Measurements from ENCODE around the gene MRPL37.

MRPL37 gene

DNA sequence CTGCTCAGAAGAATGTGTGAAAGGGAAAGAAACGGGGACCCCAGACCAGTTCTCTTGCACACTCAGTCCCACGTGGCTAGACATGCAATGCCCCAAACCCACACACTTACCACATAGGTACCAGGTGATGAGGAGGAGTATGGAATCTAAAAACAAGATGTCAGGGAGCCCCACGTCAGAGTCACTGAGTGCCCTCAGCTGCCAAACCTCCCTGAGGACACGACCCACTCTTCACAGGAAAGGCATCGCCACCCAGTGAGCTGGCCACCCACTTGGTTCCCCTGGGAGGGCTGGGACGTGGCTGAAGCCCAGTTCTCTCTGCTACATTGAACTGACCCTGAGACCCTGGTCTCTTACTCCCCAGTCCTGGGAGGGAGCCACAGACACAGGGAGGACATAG lies 41.4 kb downstream of the MRPL37 start:
- DNase-seq: no peak

DNA sequence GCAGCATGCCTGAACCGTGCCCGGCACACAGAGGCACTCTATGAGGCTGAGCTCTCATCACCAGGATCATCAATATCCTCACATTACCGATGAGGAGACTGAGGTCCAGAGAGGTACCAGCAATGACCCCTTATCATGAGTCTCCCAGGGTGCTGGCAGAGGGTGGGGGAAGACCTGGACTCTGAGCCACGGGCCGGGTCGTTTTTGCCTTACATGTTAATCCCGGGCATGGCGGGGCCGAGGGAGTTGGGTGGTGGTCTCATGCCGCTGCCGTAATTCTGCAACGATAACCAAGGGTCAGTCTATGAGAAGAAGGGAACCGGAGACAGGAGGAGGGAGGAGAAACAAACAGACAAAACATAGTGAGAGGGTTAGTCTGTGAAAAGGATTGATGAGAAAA lies 43.1 kb downstream of the MRPL37 start:
- DNase-seq: no peak

DNA sequence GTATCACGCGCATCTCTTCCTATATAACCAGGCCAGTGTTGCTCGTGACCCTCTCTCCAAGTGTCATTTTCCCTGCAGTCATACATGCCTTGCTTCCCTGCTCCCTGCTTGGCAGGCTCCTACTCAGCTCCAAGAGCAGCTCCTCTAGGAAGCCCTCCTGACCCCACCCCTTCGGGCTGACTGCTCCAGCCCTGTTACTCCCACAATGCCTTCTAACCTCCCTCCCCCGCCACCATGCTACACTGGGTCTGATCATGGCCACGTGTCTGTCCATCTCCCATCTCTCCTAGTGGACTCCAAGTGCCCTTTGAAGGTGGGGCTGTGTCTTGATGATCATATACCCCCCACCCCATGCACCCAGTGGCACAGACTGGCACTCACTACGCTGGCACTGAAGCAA lies 44.7 kb downstream of the MRPL37 start:
- no peak for DNase-seq

DNA sequence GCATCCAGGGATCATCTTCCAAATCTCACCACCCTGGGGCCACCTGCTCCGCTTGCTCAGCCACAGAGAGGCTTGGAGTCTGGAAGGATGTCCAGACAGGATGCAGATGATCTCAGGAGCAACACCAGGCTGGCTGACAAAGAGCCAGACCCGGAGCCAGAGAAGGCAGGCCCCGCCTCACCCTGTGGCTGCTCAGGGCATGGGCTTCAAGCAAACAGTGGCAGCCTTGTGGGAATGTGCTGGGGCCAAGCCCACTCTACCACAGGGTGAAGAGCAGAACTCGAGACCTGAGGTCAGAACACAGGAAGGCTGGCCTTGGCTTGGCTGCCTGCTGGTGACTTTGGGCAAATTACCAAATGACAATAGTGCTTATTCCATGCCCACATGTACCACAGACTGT lies 45.5 kb downstream of the MRPL37 start:
- DNase-seq: no peak

DNA sequence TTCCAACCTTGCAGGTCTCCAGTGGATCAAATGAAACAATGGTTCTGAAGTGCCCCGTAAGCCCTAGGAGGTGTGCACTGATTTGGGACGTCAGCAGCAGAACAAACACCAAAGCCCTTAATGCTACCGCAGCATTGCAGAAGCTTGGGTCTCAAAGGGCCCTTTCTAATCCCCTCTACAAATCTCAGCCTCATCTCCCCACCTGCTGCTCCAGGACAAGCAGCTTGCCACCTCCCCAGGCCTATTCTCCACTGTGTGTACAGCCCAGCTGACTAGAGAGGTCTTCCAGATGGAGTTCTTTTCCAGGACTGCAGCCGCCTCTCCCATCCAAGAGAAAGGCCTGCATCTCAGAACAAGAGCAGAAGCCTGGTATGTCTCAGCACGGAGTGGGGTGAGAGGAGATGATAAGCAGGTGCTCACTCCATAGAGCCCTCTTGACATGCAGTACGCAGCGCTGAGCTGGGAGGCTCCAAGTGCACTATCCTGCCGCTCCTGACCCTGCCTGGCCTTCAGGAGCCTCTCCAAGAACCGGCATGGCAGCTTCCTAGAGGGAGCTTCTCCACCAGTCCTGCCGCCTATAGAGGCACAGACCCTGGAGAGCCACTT lies 46.3 kb downstream of the MRPL37 start:
- peak; percentile 94 to 97 for DNase-seq

DNA sequence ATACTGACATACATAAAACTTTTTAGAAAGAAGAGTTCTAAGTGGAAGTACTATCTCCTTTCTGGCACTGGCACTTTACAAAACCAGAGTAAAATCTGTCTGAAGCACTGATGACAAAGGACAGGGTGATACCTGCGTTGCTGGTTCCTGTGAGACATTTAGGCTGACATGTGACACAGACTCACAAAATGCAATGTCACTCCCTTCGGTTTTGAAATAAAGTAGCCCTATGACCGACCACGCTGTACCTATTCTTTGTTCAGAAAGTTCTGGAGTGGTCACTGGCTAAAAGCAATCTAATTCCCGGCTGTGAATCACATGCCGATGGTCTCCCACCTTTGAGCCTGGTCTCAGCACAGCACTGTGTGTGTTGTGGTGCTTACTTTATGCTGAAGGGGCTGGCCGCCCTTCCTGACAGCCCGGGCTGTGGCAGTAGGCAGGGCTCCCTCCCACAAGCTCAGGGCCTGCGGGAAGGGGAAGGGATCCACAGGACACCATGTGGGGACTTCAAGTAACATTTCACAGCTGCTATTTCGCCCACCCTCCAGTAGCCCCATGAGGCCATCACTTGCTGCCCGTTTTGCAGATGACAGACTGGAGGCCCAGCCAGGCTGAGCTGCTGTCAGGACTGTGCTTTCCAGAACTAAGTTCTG lies 48.0 kb downstream of the MRPL37 start:
- DNase-seq: no peak

DNA sequence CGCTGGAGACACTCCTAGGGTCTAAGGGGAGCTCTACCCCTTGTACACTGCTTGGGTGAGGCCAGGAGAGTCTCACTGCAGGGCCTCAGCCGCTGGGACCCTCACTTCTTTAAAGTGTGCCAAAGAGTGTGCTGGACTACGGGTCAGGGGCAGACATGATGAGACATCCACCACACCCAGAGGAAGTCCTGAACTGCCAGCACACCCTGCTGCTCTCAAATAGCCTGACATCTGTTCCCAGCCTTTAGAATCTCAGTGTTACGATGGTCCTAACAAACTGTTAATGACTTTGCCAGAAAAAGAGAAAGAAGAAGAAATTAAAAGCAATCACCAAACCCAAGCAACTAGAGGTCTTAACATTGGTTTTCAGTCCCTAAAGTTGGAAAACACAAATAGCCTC lies 49.0 kb downstream of the MRPL37 start:
- peak in 1 of 2 experiments; percentile 27 for DNase-seq

DNA sequence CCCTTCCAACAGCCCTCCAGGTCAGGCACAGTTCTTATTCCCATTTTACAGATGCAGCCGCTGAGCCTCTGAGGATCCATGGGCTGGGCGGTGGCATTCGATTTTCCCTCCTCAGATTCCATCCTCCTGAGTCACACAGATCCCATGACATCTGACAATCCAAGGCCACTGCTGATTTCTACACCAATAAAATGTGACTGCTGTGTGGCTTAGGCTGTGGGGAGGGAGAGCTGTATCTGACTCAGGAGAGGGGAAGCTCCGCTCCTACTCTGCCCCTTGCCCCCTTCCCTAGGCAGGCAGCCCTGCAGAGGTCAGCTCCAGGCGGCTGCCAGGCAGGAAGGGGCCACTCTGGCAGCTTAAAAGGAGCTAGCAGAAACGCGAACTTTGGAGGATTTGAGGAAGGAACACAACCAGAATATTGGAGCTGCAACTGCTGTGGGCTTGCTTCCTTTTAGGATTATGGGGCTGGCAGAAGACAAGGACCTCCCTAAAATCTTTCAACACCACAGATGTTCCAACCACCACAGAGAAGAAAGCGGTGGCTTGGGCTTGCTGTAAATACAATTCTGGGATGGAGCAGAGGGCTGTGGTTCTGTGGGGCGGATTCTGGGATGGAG lies 50.0 kb downstream of the MRPL37 start:
- no peak for DNase-seq

DNA sequence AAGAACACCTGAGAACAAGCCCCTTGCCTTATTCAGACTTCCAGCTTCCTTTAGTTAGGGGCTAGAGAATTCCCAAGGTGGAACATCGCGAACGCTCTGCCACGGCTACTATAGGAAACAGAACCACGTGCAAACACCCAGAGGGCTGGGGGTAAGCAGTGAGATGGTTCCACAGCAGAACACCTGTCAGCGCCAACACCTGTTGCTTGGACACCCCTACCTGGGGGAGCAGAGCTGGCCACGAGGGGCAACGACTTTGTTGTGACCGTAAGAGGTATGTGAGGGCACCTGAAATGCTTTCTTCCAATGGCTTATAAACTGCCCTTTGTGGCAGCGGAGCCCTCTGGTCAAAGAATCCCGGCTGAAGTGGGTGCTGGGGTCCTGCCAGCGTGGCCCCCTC lies 50.7 kb downstream of the MRPL37 start:
- DNase-seq: no peak

DNA sequence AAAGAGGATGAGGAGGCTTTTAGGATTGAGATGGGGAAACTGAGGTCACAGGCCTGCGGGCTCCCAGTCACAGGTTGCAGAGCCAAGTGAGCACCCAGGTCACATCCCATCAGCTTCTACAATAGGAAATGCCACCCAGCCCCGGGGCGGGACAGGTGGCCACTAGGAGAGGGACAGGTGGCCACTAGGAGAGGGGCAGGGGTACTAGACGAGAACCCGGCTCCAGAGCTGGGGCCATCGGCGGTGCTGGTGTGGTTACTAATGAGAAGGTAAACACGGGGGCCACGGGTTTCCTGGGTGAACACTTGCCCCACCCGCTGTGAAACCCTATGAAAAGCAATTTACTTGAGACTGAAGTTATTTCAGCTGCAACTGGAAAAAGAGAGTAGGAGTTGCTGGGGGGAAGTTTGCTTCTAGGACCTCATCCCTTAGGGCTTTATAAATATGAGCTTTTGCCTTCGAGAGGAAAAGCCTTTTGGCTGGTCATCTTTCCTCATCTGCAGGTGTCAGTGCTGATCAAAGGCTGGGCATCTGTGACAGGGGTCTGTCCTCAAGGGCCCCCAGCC lies 52.5 kb downstream of the MRPL37 start:
- DNase-seq: no peak

DNA sequence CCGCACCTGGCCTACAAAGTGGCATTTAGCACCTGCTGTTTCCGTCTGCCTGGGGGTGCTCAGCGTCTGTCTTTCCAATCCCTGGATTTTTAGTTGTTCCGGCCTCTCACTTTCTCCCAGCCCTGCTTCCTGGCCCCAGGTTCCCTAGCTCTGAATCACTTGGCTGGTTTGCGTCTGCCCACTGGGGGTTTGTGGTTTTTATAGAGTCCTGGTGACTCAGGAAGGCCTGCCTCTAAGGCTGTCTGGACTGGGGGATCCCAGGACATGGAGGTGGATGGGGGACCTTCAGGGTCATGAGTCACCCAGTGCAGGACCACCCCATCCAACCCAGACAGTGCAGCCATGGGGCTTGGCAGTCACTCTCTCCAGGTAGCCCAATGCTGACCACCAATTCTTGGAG lies 53.5 kb downstream of the MRPL37 start:
- no peak for DNase-seq

DNA sequence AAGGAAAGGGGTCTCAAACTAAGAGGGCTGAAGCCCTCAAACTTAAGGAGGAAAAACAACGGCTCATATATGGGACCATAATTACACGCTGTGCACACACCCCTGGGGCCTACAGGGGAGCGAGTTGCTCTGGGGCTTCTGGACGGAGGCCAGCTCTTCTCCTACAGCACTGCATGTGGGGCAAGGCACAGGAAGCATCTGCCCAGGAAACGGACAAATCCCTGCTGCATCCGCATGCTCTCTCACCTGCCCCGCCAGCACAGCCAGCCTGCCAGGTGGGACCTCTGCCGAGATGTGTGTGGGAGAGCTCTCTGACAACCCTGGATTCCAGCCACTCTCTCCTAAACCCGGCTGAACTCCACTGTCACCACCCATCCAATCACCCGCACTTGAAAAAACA lies 54.1 kb downstream of the MRPL37 start:
- DNase-seq: no peak

DNA sequence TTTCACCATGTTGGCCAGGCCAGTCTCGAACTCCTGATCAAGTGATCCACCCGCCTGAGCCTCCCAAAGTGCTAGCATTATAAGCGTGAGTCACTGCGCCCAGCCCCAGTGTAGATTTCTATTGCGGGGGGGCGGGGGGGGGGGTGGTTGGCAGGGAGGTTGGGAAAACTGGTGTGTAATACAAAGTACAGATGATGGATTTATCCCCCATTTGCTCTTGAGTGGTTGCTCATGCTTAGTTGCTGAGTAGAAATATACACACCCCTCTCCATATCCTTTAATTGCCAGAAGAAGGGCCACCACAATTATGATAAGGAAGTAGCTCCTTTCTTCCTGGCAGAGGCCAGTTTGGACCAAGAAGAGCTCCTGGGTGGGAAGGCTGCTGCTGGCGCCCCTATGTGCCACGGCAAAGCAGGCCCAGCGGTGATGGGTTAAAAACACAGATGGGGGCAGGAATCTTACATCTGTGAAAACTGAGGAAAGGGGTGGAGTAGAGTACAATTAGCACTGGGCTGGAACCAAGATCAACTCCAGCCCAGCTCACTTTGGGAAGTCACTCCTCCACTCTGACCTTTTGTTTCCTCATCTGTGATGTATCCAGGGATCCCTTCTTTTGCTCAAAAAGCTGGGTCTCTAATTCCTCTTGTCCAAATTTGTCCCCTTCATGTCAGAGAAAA lies 55.2 kb downstream of the MRPL37 start:
- no peak for DNase-seq

DNA sequence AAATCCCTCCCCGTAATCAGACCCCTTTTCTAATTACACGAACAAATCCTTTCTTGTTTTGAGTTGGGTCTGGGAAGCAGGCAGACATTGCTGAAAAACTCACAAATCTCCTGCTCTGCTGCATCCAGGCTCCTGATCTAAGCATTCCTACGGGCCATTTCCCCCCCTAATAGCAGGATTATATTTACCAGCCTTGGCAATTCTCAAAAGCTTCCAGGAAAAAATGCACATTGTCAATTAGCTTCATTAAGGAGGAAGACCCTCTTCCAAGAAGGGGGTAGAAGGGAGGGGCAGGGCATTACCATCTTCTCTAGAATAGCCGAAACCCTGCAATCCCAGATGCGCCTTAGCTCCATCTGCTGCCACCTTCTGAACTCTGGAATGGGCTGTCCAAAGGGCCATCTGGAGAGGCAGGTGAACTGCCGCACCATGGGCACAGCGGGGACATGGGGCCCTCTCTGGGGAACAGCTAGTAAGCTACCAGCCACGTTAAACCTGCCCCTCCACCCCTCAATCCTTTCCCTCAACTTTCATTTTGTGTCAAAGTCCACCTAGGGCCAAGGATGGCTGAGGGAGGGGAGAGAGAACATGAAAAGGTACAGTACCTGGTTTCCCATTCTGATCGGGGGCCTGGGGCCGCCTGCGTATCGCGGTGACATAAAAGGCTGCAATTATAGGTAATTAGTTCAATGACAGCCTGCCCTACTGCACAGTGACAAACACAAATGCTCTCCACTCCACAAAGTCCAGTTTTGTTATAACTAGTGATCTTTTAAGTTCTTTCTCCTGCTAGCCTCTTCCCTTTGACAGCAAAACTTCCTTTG lies 56.8 kb downstream of the MRPL37 start:
- DNase-seq: peak; percentile 57 to 84

DNA sequence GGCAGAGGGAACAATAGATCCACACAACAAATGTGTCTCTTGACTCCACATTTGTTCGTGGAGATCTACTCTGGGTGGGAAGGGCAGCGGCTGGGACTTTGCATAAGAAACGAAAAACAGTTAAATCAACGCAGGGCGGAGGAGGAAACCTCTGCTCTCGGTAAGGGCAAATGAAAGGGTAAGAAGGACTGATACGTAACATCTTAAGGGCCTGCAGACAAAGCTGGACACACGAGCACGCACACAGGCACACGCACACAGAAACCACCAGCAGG lies 57.3 kb downstream of the MRPL37 start:
- DNase-seq: no peak

DNA sequence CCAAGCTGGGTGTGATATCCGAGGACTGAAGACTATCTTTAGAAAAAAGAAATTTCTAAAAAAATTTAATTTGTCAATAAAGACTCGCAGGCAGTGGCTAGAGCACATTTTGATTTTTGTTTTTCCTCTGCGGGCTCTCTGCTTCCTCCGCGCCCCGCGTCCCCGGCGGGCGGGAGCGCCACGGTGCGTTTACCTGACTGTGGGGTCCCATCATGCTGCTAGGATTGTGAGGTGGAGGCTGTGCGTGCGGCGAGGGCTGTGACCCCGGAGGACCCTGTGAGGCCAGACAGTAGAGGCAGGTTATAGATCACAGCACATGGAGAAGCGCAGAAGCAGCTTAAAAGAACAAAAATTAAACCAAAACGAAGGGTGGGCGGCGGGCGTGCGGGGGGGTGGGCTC lies 57.9 kb downstream of the MRPL37 start:
- DNase-seq: no peak

DNA sequence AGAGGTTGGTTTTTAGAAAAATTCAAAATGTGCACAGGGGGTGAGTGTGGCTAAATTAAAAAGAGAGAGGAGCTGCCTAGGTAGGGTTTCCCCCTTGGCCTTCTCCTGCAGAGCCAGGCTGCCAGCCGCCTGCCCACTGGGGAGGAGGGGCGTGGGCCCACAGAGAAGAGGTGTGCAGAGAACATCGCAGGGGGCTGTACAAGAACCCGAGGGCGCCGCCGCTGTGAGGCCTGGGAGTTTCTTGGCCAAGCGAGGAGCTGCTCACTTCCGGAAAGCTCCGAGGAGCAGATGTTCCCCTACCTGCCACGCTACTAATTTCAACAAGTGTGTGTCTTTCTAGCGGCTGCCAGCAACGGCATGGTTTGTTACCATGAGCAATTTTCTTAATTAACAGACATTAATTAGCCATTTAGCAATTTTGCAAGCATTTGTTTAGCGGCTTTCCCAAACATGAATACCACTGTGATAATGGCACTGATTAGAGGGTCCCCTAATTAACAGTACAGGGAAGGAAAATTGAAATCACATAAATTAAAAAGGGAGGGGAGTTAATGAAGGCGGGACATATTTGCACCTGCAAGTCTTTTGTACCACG lies 59.7 kb downstream of the MRPL37 start:
- DNase-seq: peak; percentile 30 to 78

DNA sequence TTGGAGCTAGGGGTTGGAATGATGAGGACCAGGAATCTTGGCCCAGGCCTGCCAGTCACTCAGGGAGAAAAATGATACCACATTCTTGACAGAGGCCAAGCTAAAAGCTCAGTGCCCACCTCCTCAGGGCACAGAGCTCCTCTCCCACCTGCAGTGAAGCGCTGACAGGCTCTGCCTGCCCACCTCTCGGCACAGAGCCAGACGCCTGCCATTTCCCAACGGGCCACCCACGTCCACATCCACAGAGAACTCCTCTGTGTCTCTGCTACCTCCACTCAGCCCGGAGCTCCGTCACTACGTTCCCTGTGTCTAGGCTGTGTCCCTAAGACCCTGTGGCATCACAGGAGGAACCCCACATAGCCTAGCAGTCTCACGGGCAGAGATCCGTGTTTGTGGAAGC lies 60.8 kb downstream of the MRPL37 start:
- no peak for DNase-seq

DNA sequence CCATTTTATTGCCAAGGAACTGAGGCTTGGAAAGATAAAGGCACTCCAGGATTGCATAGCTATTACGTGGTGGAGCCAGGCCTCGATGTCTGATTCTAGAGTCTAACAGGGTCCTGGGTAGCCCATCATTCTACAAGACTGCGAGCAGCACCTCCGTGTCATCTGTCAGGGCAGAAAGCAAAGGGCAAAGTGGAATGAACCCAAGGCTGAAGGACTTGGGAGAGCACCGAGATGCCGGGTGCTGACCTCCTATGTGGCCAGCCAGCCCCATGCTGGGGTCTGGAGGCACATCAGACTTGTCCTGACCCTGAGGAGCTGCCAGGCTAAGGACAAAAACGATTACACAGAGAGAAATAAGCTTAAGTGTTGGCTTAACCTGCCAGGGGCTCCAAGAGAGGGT lies 62.3 kb downstream of the MRPL37 start:
- DNase-seq: no peak

DNA sequence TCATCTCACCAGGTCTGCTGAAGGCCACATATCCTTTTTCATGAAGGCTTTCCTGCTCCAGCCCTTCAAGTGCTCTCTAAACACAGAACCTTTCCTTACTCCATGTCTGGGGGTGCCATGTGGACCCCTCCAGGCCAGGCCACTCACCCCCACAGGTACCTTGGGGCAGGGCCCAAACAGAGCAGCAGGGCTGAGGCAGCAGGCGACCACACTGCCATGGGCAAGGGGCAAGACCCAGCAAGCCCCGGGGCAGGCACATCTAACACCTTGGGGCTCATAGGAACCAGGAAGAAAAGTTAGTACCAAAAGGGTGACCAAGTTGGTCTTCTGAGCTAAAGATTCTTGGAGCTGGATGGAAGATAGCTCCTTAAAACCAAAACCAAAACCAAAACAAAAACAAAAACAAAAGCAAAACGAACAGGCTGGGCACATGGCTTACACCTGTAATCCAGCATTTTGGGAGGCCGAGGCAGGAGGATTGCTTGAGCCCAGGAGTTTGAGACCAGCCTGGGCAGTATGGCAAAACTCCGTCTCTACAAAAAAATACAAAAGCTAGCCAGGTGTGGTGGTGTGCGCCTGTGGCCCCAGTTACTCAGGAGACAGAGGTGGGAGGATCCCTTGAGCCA lies 63.7 kb downstream of the MRPL37 start:
- no peak for DNase-seq

DNA sequence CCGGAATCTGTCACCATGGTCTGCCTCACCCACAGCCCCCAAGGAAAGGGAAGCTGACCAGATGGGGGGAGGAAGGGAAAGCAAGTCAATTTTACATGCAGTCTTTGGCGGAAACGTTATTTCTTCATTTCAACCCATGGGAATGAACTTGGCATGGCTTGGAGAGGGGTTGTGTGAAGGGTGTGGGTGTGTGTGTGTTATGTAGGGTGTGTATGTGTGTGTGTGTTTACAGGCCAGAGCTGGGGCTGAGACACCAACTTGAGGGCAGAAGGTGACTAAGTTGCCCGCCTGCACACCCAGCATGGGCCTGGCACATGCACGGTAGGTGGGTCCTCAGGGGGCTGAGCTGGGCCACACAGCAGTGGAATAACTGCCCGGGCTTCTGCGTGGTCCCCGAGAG lies 65.2 kb downstream of the MRPL37 start:
- no peak for DNase-seq

DNA sequence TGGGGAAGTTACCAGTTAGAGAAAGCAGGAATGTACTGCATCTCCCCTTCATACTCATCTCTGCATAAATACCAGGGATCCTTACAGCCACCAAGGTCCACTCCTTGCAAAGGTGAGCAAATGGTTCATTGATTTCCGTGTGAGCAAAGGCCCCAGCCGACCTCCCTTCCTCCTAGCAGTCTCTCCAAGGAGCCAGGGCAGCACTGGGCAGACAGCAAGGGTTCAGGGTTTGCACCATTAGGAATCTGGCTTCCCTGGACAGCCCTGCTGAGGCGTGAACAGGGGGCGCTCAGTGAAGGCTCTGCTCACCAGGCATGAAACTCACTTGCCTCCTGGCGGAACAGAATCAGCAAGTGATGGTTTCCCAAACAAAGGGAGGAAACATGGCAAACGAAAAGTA lies 65.7 kb downstream of the MRPL37 start:
- no peak for DNase-seq

Data from NCI-H524 (cell line).